Epithelial cell of esophagus (primary cell): ENCODE results near the gene AOPEP.

Source experiments
- DNase-seq: peaks from one replicate; pipeline ENCODE4 v3.0.0; 2010; ENCODE audit warnings: low read depth
- H3K4me3 ChIP-seq: 2 replicates; pipeline ENCODE4 v1.5.1; 2011; ENCODE audit warnings: mild to moderate bottlenecking, low read length, control low read depth
- TF ChIP-seq, protein P1 (sequence below): IDR thresholded peaks from 2 replicates; pipeline ENCODE4 v1.5.1; 2011; ENCODE audit warnings: low read depth, mild to moderate bottlenecking, low read length, control low read depth, inconsistent platforms; ENCODE audit not compliant: insufficient read depth; ENCODE audit errors: missing control alignments

AOPEP gene

GRCh38 chr9:94865582-94866452 is 139.3 kb downstream of the AOPEP start:
- TF ChIP-seq, protein P1, sequence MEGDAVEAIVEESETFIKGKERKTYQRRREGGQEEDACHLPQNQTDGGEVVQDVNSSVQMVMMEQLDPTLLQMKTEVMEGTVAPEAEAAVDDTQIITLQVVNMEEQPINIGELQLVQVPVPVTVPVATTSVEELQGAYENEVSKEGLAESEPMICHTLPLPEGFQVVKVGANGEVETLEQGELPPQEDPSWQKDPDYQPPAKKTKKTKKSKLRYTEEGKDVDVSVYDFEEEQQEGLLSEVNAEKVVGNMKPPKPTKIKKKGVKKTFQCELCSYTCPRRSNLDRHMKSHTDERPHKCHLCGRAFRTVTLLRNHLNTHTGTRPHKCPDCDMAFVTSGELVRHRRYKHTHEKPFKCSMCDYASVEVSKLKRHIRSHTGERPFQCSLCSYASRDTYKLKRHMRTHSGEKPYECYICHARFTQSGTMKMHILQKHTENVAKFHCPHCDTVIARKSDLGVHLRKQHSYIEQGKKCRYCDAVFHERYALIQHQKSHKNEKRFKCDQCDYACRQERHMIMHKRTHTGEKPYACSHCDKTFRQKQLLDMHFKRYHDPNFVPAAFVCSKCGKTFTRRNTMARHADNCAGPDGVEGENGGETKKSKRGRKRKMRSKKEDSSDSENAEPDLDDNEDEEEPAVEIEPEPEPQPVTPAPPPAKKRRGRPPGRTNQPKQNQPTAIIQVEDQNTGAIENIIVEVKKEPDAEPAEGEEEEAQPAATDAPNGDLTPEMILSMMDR, result no peak
- no peak for DNase-seq
- no peak overlapping the region for H3K4me3 ChIP-seq

GRCh38 chr9:94866770-94867169 is 140.3 kb downstream of the AOPEP start:
- H3K4me3 ChIP-seq, result no peak overlapping the region
- no peak for DNase-seq
- TF ChIP-seq, protein P1, result no peak

DNA sequence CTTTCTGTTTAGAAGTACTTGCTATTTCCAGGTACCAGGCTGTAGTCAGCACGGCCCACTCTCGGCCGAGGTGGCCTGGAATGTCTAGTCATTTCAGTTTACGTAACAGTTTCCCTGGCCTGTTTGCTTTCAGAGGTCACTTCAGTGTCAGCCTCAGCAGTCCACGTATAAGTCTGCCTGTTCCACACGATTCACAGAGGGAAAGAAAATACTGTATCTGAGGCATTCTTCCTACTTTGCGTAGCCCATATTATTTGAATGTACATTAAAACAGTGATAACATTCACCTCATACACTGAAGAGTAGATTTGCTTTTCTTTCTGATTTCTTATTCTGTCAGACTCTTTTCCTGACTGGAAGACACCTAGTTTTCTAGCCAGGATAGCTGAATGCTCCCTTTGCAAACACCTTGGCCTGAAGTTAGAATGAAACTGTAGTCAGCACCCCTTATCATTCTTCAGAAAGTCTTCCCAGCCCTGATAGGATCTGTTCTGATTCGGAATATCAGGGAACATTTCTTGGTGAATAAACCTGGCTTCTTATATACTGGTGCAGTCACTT is 140.9 kb downstream of the AOPEP start:
- peak; percentile 74 for DNase-seq
- no peak overlapping the region for H3K4me3 ChIP-seq
- TF ChIP-seq, protein P1, result no peak

- peak; percentile 76 for DNase-seq
- TF ChIP-seq, protein P1, result no peak
- no peak overlapping the region for H3K4me3 ChIP-seq
These were observed 141.4 kb downstream of the AOPEP start for GRCh38 chr9:94867842-94868312.

GRCh38 chr9:94868464-94868863 is 142.0 kb downstream of the AOPEP start:
- no peak overlapping the region for H3K4me3 ChIP-seq
- no peak for DNase-seq
- TF ChIP-seq, protein P1, result no peak

DNA sequence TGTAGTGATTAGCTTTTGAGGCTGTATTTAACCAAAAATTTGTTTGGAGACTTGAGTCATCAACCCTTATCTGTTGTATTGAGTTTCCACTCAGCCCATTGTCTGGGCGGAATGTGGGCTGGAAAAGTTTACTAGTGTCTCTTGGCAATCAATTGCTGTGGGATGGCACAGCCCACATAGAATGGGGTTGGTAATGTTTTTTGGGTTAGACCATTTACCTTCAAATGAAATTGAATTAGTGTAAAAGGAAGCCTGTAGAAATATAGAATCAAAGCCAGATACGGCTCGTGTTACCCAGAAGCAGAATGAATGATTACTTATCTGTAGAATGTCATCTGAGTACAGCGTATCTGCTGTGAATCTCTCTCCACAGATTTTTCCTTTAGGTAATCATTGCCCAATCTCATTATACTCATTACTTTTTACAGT is 142.9 kb downstream of the AOPEP start:
- TF ChIP-seq, protein P1, result no peak
- no peak overlapping the region for H3K4me3 ChIP-seq
- DNase-seq, result no peak
